HEK293 (cell line): ENCODE data around the gene ACP4.

Source experiments
- CTCF ChIA-PET: fragments of 350-600 bp; formaldehyde crosslinking; extraction: SDS; loops from one replicate; lab custom pipeline; 2021; ENCODE audit warnings: antibody characterized with exemption; lab: Yijun Ruan, JAX
- POLR2A ChIA-PET: fragments of 300-600 bp; formaldehyde crosslinking; extraction: SDS; loops from one replicate; lab custom pipeline; 2020; ENCODE audit warnings: antibody characterized with exemption, inconsistent platforms; lab: Yijun Ruan, JAX
- H3K27ac ChIP-seq: fragments of 200-500 bp; sonication (Bioruptor generic); 2 replicates; pipeline ENCODE4 v1.5.1; 2014; ENCODE audit warnings: low read depth, low read length, control low read depth, inconsistent platforms; ENCODE audit errors: extremely low read depth
- H3K36me3 ChIP-seq, 2 experiments: fragments of 200-500 bp in 1 of 2; sonication (Bioruptor generic) in 1 of 2; 1 replicate in 1 of 2; 2 replicates in 1 of 2; pipeline ENCODE4 v1.5.1; 2014 to 2017; ENCODE audit warnings: inconsistent platforms in 2 of 2, low read length in 2 of 2; ENCODE audit not compliant: control insufficient read depth in 2 of 2, insufficient read depth in 1 of 2
- H3K4me1 ChIP-seq: fragments of 200-500 bp; sonication (Bioruptor generic); 2 replicates; pipeline ENCODE4 v1.5.1; 2014; ENCODE audit warnings: mild to moderate bottlenecking, low read length, inconsistent platforms; ENCODE audit not compliant: control insufficient read depth, insufficient read depth
- H3K4me3 ChIP-seq: 2 replicates; pipeline ENCODE4 v1.5.1; 2011; ENCODE audit warnings: low read depth, mild to moderate bottlenecking, control low read depth, low read length, moderate library complexity
- H3K9me3 ChIP-seq: fragments of 200-500 bp; sonication (Bioruptor generic); 2 replicates; pipeline ENCODE4 v1.5.1; 2014; ENCODE audit warnings: low read depth, low read length, inconsistent platforms; ENCODE audit not compliant: control insufficient read depth, insufficient read depth
- GLI2 ChIP-seq: fragments of 450-650 bp; formaldehyde crosslinking; IDR thresholded peaks from 2 replicates; pipeline ENCODE4; 2017; ENCODE audit warnings: missing biosample characterization, missing genetic modification characterization, low read depth, borderline replicate concordance
- KLF8 ChIP-seq: fragments of 450-650 bp; formaldehyde crosslinking; IDR thresholded peaks from 2 replicates; pipeline ENCODE4 v1.5.1; 2016; ENCODE audit warnings: missing biosample characterization, missing genetic modification characterization
- SP3 ChIP-seq: fragments of 450-650 bp; formaldehyde crosslinking; IDR thresholded peaks from 2 replicates; pipeline ENCODE4 v1.5.1; 2016; ENCODE audit warnings: missing biosample characterization, missing genetic modification characterization
- ZBTB6 ChIP-seq: fragments of 450-650 bp; formaldehyde crosslinking; IDR thresholded peaks from 2 replicates; pipeline ENCODE4 v1.5.1; 2017; ENCODE audit warnings: missing biosample characterization, missing genetic modification characterization
- ZNF24 ChIP-seq: fragments of 450-650 bp; formaldehyde crosslinking; IDR thresholded peaks from 2 replicates; pipeline ENCODE4 v1.5.1; 2016; ENCODE audit warnings: missing biosample characterization, missing genetic modification characterization
- ZNF335 ChIP-seq: fragments of 450-650 bp; formaldehyde crosslinking; conservative IDR thresholded peaks from 2 replicates; pipeline ENCODE4 v1.5.1; 2016; ENCODE audit warnings: missing biosample characterization, missing genetic modification characterization
- ZNF362 ChIP-seq: fragments of 450-650 bp; formaldehyde crosslinking; IDR thresholded peaks from 2 replicates; pipeline ENCODE4 v1.5.1; 2016; ENCODE audit warnings: missing biosample characterization, missing genetic modification characterization
- ZNF394 ChIP-seq: fragments of 450-650 bp; formaldehyde crosslinking; IDR thresholded peaks from 2 replicates; pipeline ENCODE4 v1.5.1; 2016; ENCODE audit warnings: missing biosample characterization, missing genetic modification characterization, mild to moderate bottlenecking, moderate library complexity, borderline replicate concordance
- ZNF639 ChIP-seq: fragments of 450-650 bp; formaldehyde crosslinking; IDR thresholded peaks from 2 replicates; pipeline ENCODE4 v1.5.1; 2016; ENCODE audit warnings: missing biosample characterization, missing genetic modification characterization
- ZNF645 ChIP-seq: fragments of 450-650 bp; formaldehyde crosslinking; IDR thresholded peaks from 2 replicates; pipeline ENCODE4; 2016; ENCODE audit warnings: missing biosample characterization, missing genetic modification characterization
- ZNF785 ChIP-seq: fragments of 450-650 bp; formaldehyde crosslinking; IDR thresholded peaks from 2 replicates; pipeline ENCODE4 v1.5.1; 2016; ENCODE audit warnings: missing biosample characterization, missing genetic modification characterization
- TF ChIP-seq, protein P1 (sequence below): fragments of 450-650 bp; formaldehyde crosslinking; IDR thresholded peaks from 2 replicates; pipeline ENCODE4 v1.5.1; 2016; ENCODE audit warnings: missing biosample characterization, missing genetic modification characterization
- TF ChIP-seq, protein P2 (sequence below): fragments of 450-650 bp; formaldehyde crosslinking; IDR thresholded peaks from 2 replicates; pipeline ENCODE4 v1.5.1; 2016; ENCODE audit warnings: missing biosample characterization, missing genetic modification characterization

Gene ACP4

GRCh38 chr19:50791594-50792271, 1.5 kb downstream of the ACP4 start:
- H3K36me3 ChIP-seq = peaks cover 0 to 17% of the 10 kb centered on the region in 2 experiments; a peak in 1 of 3 replicates
- TF ChIP-seq, protein P1, sequence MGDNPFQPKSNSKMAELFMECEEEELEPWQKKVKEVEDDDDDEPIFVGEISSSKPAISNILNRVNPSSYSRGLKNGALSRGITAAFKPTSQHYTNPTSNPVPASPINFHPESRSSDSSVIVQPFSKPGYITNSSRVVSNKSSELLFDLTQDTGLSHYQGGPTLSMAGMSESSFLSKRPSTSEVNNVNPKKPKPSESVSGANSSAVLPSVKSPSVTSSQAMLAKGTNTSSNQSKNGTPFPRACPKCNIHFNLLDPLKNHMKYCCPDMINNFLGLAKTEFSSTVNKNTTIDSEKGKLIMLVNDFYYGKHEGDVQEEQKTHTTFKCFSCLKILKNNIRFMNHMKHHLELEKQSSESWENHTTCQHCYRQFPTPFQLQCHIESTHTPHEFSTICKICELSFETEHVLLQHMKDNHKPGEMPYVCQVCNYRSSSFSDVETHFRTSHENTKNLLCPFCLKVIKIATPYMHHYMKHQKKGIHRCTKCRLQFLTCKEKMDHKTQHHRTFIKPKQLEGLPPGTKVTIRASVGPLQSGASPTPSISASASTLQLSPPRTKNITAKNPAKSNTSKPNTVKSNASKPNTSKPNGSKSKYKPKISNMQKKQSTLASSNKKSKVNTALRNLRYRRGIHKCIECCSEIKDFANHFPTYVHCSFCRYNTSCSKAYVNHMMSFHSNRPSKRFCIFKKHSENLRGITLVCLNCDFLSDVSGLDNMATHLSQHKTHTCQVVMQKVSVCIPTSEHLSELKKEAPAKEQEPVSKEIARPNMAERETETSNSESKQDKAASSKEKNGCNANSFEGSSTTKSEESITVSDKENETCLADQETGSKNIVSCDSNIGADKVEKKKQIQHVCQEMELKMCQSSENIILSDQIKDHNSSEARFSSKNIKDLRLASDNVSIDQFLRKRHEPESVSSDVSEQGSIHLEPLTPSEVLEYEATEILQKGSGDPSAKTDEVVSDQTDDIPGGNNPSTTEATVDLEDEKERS = no peak
- TF ChIP-seq ZNF335 (no peak), ZNF645 (tag by site-specific recombination) (no peak), ZBTB6 (peak; percentile 63; the same call in 1 of the 2 replicates)
- TF ChIP-seq, all 188 proteins: peak for 1
- no peaks in the 10 kb centered on the region for H3K9me3 ChIP-seq
- ChIA-PET POLR2A (interaction anchor here (0.6 to 7.9 kb wide), 4 partner anchors 11 to 227 kb away, joined by 3 to 85 read pairs (median 5); no protein-coding TSS in a partner anchor), CTCF (interaction anchor here (0.6 to 9.4 kb wide), 4 partner anchors 8 to 184 kb away, joined by 3 to 79 read pairs (median 4); no protein-coding TSS in a partner anchor)
- H3K4me3 ChIP-seq = no peak overlapping the region
- no peak overlapping the region for H3K27ac ChIP-seq
- H3K4me1 ChIP-seq = peaks cover 4% of the 10 kb centered on the region; the same call in 1 of the 2 replicates

DNA sequence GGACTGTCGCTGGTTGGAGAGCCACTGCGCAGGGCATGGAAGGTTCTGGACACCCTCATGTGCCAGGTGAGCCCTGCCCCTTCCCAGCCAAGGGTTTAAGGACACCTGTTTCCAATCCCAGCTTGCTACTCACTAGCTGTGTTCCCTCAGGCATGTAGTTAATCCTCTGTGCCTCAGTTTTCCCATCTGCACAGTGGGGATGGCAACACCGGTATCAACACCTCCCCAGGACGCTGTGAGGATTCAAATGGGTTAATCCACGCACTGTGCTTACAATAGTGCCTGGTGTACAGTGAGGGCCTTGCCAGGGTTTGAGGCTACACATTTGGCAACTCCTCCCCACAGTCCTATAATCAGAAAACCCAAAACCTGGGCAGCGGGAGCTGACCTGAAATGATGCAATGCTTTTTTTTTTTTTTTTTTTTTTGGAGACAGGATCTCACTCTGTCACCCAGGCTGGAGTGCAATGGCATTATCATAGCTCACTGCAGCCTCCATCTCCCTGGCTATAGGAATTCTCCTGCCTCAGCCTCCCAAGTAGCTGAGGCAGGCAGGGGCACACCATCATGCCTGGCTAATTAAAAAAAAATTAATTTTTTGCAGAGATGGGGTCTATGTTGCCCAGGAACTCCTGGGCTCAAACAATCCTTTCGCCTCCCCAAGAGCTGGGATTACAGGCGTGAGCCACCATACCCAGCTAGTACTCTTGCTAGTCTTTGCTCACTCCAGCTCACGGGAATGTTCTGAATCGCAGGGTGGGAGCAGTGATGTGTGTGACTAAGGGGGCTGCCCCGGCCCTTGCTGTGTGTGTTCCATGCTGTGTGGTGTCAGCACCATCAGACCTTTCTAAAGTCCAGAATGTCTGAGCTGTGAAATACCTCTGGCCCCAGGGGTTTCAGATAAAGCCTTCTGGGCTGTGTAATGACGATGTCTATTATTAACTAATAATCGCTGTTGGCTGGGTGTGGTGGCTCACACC, 2.3 kb downstream of the ACP4 start:
- CTCF ChIA-PET = interaction anchor here (0.5 to 9.4 kb wide), 8 partner anchors 9 to 255 kb away, joined by 3 to 79 read pairs (median 4); no protein-coding TSS in a partner anchor
- H3K9me3 ChIP-seq = no peaks in the 10 kb centered on the region
- H3K36me3 ChIP-seq = peaks cover 6 to 25% of the 10 kb centered on the region in 2 experiments; a peak in 2 of 3 replicates
- no peak overlapping the region for H3K4me3 ChIP-seq
- H3K4me1 ChIP-seq = peaks cover 4% of the 10 kb centered on the region; the same call in 1 of the 2 replicates
- POLR2A ChIA-PET = interaction anchor here (0.6 to 7.9 kb wide), 7 partner anchors 10 to 226 kb away, joined by 3 to 85 read pairs (median 6); no protein-coding TSS in a partner anchor
- TF ChIP-seq ZNF394 (tag by site-specific recombination) = 0 out of 2 replicates have a peak, but pooled peaks have one; percentile 9
- TF ChIP-seq ZNF785 (tag by site-specific recombination) = peak; percentile 20; the same call in 1 of the 2 replicates
- TF ChIP-seq SP3 (tag by site-specific recombination) = no peak
- peak; percentile 73 for TF ChIP-seq ZNF362 (tag by site-specific recombination)
- TF ChIP-seq KLF8 (tag by site-specific recombination) = 0 out of 2 replicates have a peak, but pooled peaks have one; percentile 26
- TF ChIP-seq ZNF639 (tag by site-specific recombination) = 0 out of 2 replicates have a peak, but pooled peaks have one; percentile 15
- no peak for TF ChIP-seq GLI2 (tag by site-specific recombination)
- TF ChIP-seq ZNF24 (tag by site-specific recombination) = peak; percentile 36; the same call in 1 of the 2 replicates
- TF ChIP-seq, protein P2, sequence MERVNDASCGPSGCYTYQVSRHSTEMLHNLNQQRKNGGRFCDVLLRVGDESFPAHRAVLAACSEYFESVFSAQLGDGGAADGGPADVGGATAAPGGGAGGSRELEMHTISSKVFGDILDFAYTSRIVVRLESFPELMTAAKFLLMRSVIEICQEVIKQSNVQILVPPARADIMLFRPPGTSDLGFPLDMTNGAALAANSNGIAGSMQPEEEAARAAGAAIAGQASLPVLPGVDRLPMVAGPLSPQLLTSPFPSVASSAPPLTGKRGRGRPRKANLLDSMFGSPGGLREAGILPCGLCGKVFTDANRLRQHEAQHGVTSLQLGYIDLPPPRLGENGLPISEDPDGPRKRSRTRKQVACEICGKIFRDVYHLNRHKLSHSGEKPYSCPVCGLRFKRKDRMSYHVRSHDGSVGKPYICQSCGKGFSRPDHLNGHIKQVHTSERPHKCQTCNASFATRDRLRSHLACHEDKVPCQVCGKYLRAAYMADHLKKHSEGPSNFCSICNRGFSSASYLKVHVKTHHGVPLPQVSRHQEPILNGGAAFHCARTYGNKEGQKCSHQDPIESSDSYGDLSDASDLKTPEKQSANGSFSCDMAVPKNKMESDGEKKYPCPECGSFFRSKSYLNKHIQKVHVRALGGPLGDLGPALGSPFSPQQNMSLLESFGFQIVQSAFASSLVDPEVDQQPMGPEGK (tag by site-specific recombination) = no peak
- no peak overlapping the region for H3K27ac ChIP-seq
